Measurements from ENCODE around the gene ZNF12. TPM values are rescaled to one million over a fixed set of nuclear protein-coding genes. Genes with fewer than 3 reads are reported as not detected.

Gene ZNF12
- total RNA-seq, 1 donor: 16.9 TPM

GRCh38 chr7:6644728-6645127 is 62.0 kb downstream of the ZNF12 start:
- no peak overlapping the region for H3K4me3 ChIP-seq (ENCODE audit: low read depth, low read length)
- no peak for DNase-seq (ENCODE audit: low read depth)
- TF ChIP-seq CTCF (IDR thresholded peaks at IDR 0.05; ENCODE audit: insufficient read depth, low read length): no peak

DNA sequence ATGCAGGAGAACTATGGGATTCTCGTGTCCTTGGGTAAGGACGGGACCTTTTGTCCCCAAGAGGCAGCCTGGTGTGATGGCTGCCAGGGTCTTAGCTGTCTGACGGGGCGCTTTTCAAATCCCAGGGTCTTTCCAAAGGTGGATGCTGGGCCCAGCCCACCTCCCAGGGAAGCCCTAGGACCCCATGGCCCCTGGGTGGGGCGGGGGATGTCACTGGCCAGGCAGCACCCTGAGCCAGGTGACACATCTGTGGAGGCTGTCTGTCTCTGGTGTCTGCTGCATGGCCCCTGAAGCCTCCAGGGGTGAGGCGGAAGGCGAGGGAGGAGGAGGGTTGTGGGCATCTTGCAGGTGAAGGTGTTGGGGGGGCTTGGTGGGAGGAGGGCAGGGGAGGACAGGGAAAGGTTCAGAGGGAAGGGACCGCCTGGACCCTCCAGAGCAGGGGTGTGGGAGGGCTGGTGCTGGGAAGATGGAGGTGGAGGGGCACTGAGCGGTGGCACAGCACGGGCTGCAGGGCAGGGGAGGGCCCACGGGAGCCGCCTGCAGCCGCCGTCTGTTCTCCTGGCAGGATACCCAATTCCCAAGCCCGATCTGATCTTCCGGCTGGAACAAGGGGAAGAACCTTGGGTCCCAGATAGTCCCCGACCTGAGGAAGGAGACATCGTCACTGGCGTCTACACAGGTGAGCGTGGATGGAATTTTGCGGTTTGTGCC is 62.7 kb downstream of the ZNF12 start:
- no peak for TF ChIP-seq CTCF (IDR thresholded peaks at IDR 0.05; ENCODE audit: insufficient read depth, low read length)
- DNase-seq (ENCODE audit: low read depth): no peak
- no peak overlapping the region for H3K4me3 ChIP-seq (ENCODE audit: low read depth, low read length)

GRCh38 chr7:6642861-6643640 is 63.7 kb downstream of the ZNF12 start:
- DNase-seq (ENCODE audit: low read depth): no peak
- H3K4me3 ChIP-seq (ENCODE audit: low read depth, low read length): no peak overlapping the region
- TF ChIP-seq CTCF (IDR thresholded peaks at IDR 0.05; ENCODE audit: insufficient read depth, low read length): no peak

DNA sequence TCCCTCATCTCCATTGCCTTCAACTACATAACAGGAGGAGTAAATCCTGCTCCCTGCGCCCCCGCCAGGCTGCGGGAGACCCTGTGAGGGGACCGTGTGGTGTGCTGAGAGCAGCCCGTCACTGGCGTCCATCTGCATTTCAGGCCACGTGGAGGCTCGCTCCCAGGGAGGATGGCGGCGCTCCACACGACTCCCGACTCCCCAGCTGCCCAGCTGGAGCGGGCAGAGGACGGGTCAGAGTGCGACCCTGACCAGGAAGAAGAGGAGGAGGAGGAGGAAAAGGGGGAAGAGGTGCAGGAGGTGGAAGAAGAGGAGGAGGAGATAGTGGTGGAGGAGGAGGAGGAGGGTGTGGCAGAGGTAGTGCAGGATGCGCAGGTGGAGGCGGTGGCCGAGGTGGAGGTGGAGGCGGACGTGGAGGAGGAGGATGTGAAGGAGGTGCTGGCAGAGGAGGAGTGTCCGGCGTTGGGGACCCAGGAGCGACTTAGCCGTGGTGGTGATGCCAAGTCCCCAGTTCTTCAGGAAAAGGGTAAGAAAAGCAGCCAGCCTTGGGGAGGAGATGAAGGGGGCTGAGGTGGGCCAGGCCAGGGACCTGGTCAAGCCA is 64.4 kb downstream of the ZNF12 start:
- TF ChIP-seq CTCF (IDR thresholded peaks at IDR 0.05; ENCODE audit: insufficient read depth, low read length): no peak
- no peak for DNase-seq (ENCODE audit: low read depth)
- no peak overlapping the region for H3K4me3 ChIP-seq (ENCODE audit: low read depth, low read length)

DNA sequence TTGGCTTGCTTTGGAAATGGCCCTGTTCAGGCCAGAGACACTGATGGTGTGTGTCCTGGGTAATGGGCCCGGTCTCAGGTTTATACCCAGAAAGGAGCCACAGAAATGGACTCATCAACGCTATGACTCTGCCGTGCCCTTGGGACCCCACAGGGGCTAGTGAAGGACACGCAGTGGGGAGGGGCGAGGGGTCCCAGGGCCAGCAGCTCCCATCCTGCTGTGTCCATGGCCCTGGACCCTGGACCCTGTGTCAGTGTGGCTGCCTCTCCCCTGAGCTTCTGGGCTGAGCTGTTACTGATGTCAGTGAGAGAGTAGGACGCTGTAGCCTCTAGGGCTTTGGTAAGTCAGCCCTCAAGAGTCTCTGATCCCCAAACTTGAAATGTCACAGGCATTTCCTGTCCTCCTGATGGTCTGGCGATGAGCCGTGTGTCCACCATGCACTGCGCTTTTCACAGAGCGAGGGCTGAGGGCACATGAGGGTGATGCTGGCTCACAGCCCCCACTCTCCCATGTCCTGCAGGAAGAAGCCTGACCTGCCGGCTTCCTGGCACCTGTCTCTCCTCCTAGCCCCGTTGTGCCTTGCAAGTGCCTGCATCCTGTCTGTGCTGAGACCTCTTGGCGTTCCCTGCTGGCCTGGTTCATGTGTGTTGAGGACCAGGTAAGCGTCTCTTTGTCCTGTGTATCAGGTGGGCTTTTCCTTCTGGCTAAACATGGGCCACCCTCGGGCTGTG is 65.3 kb downstream of the ZNF12 start:
- DNase-seq (ENCODE audit: low read depth): no peak
- no peak for TF ChIP-seq CTCF (IDR thresholded peaks at IDR 0.05; ENCODE audit: insufficient read depth, low read length)
- no peak overlapping the region for H3K4me3 ChIP-seq (ENCODE audit: low read depth, low read length)

GRCh38 chr7:6640246-6640721 is 66.5 kb downstream of the ZNF12 start:
- H3K4me3 ChIP-seq (ENCODE audit: low read depth, low read length): no peak overlapping the region
- peak; percentile 56 for DNase-seq (ENCODE audit: low read depth)
- TF ChIP-seq CTCF (IDR thresholded peaks at IDR 0.05; ENCODE audit: insufficient read depth, low read length): no peak

Measured in fibroblast of the aortic adventitia (primary cell).